NB4 (cell line): ENCODE results near the gene TMEM185B.

ENCODE experiments used
- DNase-seq: peaks from one replicate; pipeline ENCODE4 v3.0.0; 2010; ENCODE audit warnings: low read depth
- H3K4me3 ChIP-seq: one replicate; pipeline ENCODE4 v1.5.1; 2011; ENCODE audit warnings: mild to moderate bottlenecking, low read depth, low read length, moderate library complexity
- MYC ChIP-seq: IDR thresholded peaks from 2 replicates; pipeline ENCODE4 v1.6.1; 2011; ENCODE audit warnings: low read depth, low read length
- POLR2A ChIP-seq: IDR thresholded peaks from 2 replicates; pipeline ENCODE4 v1.6.1; 2011; ENCODE audit warnings: mild to moderate bottlenecking; ENCODE audit not compliant: insufficient read length; ENCODE audit errors: extremely low read depth
- TF ChIP-seq, protein P1 (sequence below): IDR thresholded peaks from 2 replicates; pipeline ENCODE4 v1.6.1; 2011; ENCODE audit warnings: low read depth, low read length
- TF ChIP-seq, protein P2 (sequence below): IDR thresholded peaks from one replicate; pipeline ENCODE4 v1.5.1; 2012; ENCODE audit warnings: low read depth, low read length

TMEM185B gene

DNA sequence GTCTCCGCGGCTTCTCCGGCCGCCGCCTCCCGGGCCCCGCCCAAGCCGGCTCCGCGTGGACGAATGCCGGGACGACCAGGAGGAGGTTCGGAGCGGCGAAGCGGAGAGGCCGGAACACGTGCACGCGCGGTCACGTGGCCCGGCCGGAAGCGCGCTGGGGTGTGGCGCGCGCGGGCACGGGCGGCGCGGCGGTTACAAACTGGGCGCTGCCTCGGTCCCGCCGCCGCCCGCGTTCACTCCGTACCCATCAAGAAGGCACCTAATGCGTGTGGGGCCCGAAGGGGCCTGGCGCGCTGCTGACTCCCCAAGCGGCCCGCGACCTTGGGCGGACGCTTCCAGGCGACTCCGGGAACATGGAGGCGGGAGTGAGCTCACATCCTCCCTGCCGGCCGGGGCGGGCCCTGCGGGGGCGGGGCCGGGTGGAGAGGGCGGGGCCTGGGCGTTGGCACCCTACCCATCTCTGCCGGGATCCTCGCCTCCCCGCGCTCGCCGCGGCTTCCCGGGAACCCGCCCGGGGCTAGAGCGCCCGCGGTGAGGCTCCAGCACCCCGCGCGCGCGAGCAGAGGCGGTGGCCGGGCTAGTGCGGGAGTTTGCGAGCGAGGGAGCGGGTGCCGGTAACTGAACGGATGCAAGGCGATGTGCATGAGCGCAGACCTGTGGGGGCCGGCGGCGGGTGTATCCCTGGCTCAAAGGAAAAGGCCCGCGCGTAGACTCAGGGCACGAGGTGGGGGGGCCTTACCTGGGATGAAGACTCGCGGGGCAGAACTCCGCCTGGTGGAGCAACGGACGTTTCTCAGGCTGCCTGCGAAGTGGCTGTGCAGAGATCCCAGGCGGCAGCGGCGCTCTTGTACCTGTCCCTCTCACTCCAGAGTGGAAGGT lies at the start of gene TMEM185B:
TSS of gene TMEM185B (minus strand) at position 367 of the 879 bp plus-strand sequence. CDS start 424 bp downstream, outside the sequence.
- H3K4me3 ChIP-seq: peak within 1 kb of the TSS; percentile 48
- DNase-seq: peak; percentile 88
- TF ChIP-seq, protein P1, sequence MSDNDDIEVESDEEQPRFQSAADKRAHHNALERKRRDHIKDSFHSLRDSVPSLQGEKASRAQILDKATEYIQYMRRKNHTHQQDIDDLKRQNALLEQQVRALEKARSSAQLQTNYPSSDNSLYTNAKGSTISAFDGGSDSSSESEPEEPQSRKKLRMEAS: no peak
- TF ChIP-seq, protein P2, sequence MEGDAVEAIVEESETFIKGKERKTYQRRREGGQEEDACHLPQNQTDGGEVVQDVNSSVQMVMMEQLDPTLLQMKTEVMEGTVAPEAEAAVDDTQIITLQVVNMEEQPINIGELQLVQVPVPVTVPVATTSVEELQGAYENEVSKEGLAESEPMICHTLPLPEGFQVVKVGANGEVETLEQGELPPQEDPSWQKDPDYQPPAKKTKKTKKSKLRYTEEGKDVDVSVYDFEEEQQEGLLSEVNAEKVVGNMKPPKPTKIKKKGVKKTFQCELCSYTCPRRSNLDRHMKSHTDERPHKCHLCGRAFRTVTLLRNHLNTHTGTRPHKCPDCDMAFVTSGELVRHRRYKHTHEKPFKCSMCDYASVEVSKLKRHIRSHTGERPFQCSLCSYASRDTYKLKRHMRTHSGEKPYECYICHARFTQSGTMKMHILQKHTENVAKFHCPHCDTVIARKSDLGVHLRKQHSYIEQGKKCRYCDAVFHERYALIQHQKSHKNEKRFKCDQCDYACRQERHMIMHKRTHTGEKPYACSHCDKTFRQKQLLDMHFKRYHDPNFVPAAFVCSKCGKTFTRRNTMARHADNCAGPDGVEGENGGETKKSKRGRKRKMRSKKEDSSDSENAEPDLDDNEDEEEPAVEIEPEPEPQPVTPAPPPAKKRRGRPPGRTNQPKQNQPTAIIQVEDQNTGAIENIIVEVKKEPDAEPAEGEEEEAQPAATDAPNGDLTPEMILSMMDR: no peak
- TF ChIP-seq MYC: no peak
- TF ChIP-seq POLR2A: no peak

DNA sequence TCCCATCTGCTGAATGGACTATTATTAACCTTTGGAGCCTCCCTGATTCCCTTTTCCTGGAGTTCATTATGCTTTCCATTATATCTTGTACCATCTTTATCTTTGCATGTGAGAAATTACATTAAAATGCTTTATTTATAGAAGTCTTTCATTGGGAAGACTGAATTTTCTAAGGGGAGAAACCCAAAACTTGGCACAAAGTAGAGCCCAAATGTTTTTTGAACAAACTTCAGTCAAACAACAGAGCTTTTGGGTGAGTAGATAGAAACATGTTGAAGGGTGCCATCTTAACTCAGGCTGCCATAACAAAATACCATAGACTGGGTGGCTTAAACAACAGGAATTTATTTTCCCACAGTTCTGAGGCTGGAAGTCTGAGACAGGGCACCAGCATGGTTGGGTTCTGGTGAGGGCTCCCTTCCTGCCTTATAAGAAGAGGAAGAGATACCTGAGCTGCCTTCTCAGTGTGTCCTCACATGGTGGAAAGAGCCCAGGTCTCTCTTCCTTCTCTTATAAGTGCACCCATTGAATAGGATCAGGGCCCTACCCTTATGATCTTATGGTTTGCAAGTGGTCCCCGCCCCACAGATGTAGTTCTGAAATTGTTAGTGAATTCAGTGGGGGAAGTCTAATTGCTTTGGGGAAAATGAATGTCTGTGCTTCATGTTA lies 48.6 kb upstream of the TMEM185B start:
- no peak for DNase-seq
- no peak for TF ChIP-seq MYC
- TF ChIP-seq POLR2A: no peak
- TF ChIP-seq, protein P2: no peak
- TF ChIP-seq, protein P1: no peak
- H3K4me3 ChIP-seq: no peak overlapping the region

DNA sequence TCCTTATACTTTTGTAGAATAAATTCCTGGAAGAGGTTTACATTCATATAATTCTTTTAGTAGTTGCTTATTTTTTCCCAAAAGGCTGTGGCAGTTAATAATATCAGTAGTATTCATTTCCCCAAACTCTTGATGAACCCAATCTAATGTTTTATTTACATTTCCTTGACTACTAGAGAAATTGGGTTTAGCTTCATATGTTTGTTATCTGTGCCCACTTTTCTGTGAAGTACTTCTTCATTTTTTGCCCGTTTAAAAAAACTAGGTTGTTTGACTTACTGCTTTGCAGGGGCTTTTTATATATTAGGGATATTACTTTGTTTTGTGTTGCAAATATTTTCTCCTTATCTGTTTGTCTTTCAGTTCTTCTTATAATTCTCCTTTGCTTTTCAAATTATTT lies 46.6 kb upstream of the TMEM185B start:
- no peak for TF ChIP-seq MYC
- TF ChIP-seq, protein P1: no peak
- no peak for TF ChIP-seq POLR2A
- TF ChIP-seq, protein P2: no peak
- no peak overlapping the region for H3K4me3 ChIP-seq
- no peak for DNase-seq

DNA sequence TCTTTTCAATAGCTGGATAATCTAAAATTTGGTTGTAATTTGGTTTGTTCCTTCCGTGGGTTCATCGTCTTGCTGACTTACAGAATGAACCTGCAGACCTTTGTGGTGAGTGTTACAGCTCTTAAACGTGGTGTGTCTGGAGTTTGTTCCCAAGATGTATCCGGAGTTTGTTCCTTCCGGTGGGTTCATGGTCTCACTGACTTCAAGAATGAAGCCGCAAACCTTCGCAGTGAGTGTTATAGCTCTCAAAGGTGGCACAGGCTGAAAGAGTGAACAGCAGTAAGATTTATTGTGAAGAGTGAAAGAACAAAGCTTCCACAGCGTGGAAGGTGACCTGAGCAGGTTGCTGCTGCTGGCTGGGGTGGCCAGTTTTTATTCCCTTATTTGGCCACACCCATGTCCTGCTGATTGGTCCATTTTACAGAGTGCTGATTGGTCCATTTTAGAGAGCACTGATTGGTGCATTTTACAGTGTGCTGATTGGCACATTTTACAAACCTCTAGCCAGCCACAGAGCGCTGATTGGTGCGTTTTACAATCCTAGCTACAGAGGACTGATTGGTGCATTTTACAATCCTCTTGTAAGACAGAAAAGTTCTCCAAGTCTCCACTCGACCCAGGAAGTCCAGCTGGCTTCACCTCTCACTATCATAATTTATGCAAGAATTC lies 46.0 kb upstream of the TMEM185B start:
- TF ChIP-seq MYC (no peak), POLR2A (no peak)
- TF ChIP-seq, protein P2: no peak
- TF ChIP-seq, protein P1: no peak
- no peak overlapping the region for H3K4me3 ChIP-seq
- no peak for DNase-seq

DNA sequence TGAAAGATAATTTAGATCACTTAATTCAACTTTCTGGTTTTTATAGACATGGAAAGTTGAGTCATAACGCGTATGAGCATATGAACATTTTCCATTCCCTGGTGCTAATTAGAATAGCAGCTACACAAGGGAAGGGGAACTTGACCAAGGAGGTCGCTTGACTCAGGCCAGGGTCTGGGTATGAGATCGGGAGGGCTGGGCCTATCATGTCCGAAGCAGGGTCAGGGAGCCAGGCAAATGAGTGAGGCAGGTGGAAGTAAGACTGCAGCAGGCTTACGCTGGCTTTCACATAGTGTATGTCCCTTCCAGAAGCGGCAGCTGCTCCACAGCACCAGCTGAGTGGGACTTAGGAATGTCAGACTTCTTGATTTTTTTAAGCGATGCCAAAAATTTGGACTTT lies 44.1 kb upstream of the TMEM185B start:
- no peak overlapping the region for H3K4me3 ChIP-seq
- TF ChIP-seq MYC: no peak
- no peak for TF ChIP-seq POLR2A
- TF ChIP-seq, protein P1: no peak
- TF ChIP-seq, protein P2: no peak
- no peak for DNase-seq
